ENCODE measurements around the gene CFAP45.
A peak's percentile ranks its signal among the peaks of the same experiment; 100 is the strongest.

CFAP45 gene

DNA sequence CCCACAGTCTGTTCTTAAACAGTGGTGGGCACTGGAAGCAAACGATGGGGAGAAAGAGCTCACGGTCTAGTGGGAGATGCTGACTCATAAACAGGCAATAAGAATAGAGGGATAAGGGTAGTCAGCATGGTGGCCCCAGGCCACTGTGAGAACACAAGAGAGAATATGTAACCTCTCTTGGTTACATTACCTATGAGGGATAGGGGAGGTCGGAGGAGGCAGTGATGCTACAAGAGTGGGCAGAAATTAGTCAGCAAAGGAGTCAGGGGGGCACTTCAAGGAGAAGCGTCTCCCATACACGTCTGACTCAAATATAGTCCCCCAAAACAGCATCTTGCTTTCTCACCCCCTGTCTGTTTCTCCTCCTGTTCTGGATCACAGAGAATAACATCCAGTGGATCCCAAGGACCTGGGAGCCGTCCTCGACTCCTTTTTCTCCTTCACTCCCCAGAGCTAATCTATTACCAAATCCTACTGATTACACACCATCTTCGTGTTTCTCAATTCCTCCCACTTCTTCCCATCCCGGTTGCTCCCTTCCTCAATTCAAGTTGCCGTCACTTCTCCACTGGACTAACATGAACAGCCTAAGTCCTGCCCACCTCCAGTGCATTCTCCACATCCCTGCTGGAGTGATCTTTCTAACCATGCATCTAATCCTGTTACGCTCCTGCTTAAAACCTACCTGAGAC, 71.2 kb downstream of the CFAP45 start:
- H3K4me3 ChIP-seq (replicated peaks; ENCODE audit: low read depth, low read length) = no peak overlapping the region
- no peak for TF ChIP-seq CTCF (IDR thresholded peaks at IDR 0.05; ENCODE audit: insufficient read depth, low read length, poor library complexity, severe bottlenecking)
- peaks cover 2% of the 10 kb centered on the region; the same call in 1 of the 2 replicates for H3K27me3 ChIP-seq (replicated peaks; ENCODE audit: control insufficient read depth, insufficient read depth, low read length)
- DNase-seq (ENCODE audit: extremely low read depth, insufficient read length) = no peak
- no peaks in the 10 kb centered on the region for H3K36me3 ChIP-seq (ENCODE audit: control insufficient read depth, insufficient read depth, low read length)

GRCh38 chr1:159828176-159828575, 71.8 kb downstream of the CFAP45 start:
- peaks cover 2% of the 10 kb centered on the region; the same call in 1 of the 2 replicates for H3K27me3 ChIP-seq (replicated peaks; ENCODE audit: control insufficient read depth, insufficient read depth, low read length)
- no peak for DNase-seq (ENCODE audit: extremely low read depth, insufficient read length)
- no peak overlapping the region for H3K4me3 ChIP-seq (replicated peaks; ENCODE audit: low read depth, low read length)
- H3K36me3 ChIP-seq (ENCODE audit: control insufficient read depth, insufficient read depth, low read length) = no peaks in the 10 kb centered on the region
- TF ChIP-seq CTCF (IDR thresholded peaks at IDR 0.05; ENCODE audit: insufficient read depth, low read length, poor library complexity, severe bottlenecking) = no peak

- no peak for DNase-seq (ENCODE audit: extremely low read depth, insufficient read length)
- H3K27me3 ChIP-seq (replicated peaks; ENCODE audit: control insufficient read depth, insufficient read depth, low read length) = peaks cover 3% of the 10 kb centered on the region
- no peaks in the 10 kb centered on the region for H3K36me3 ChIP-seq (ENCODE audit: control insufficient read depth, insufficient read depth, low read length)
- no peak overlapping the region for H3K4me3 ChIP-seq (replicated peaks; ENCODE audit: low read depth, low read length)
- no peak for TF ChIP-seq CTCF (IDR thresholded peaks at IDR 0.05; ENCODE audit: insufficient read depth, low read length, poor library complexity, severe bottlenecking)
These were observed 72.4 kb downstream of the CFAP45 start for GRCh38 chr1:159827549-159827948.

DNA sequence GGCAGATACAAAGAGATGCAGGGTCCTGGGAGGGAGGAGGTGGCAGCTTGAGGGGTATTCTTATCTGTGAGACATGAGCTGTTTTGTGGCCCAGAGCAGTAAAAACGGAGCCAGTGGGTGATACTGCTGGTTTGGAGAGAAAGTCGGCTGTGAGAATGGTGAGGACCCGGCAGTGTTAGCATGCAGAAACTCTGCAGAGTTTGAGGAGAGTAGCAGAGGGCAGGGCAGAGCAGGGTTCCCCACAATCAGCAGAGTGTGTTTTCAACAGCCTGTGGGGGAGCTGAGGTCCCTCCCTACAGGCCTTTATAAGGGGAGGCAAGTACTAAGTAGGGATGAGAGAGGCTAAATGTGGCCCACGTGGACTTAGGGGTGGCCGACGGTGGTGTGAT, 72.9 kb downstream of the CFAP45 start:
- peaks cover 6% of the 10 kb centered on the region for H3K27me3 ChIP-seq (replicated peaks; ENCODE audit: control insufficient read depth, insufficient read depth, low read length)
- DNase-seq (ENCODE audit: extremely low read depth, insufficient read length) = no peak
- no peak for TF ChIP-seq CTCF (IDR thresholded peaks at IDR 0.05; ENCODE audit: insufficient read depth, low read length, poor library complexity, severe bottlenecking)
- H3K36me3 ChIP-seq (ENCODE audit: control insufficient read depth, insufficient read depth, low read length) = no peaks in the 10 kb centered on the region
- H3K4me3 ChIP-seq (replicated peaks; ENCODE audit: low read depth, low read length) = no peak overlapping the region

DNA sequence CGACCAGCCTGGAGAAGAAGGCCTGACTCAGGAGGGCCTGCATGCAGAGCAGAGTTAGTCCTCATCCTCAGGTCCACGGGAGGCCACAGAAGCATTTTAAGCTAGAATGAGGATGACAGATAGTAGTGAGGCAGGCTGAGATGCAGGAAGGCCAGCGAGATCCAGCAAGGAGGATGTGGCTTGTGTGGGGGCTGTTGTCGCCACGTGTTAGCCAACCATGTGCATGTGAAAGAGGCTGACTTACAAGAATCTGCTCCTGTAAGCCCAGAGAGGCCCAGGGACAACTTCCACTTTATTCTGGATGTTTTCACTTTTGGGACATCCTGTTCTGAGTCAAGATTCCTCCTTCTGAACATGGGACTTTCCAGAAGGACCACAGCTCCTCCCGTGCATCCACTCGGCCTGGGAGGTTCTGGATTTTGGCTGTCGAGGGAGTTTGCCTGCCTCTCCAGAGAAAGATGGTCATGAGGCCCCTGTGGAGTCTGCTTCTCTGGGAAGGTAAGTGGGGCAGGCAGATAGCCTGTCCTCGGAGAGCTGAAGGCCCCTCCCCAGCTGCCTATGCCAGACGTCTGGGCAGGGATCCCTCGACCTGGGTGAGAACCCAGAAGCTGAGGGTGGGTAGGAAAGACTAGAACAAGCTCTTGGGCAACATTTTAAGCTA, 73.4 kb downstream of the CFAP45 start, which contains the start of gene SLAMF8:
SLAMF8 (plus strand) TSS at position 433 of the 661 bp plus-strand sequence; CDS start at position 459, 26 bp downstream.
- H3K4me3 ChIP-seq (replicated peaks; ENCODE audit: low read depth, low read length) = no peak within 1 kb of the TSS
- H3K27me3 ChIP-seq (replicated peaks; ENCODE audit: control insufficient read depth, insufficient read depth, low read length) = peaks cover 6% of the 10 kb centered on the region
- peak; percentile 37 for DNase-seq (ENCODE audit: extremely low read depth, insufficient read length)
- TF ChIP-seq CTCF (IDR thresholded peaks at IDR 0.05; ENCODE audit: insufficient read depth, low read length, poor library complexity, severe bottlenecking) = no peak
- no peaks in the 10 kb centered on the region for H3K36me3 ChIP-seq (ENCODE audit: control insufficient read depth, insufficient read depth, low read length)

Data from GM06990 (cell line).